Large intestine (tissue), 12 donors: Measurements from ENCODE around the gene SYP. TPM values are rescaled to one million over a fixed set of nuclear protein-coding genes. Genes with fewer than 3 reads are reported as not detected.

Experiments used
- DNase-seq, 2 donors: peaks; one replicate each; pipeline versions ENCODE4 v3.0.0 to v3.0.0-alpha.2; 2013
- H3K27ac ChIP-seq: one replicate; pipeline ENCODE4 v1.5.1; 2013; ENCODE audit warnings: low read length
- H3K27me3 ChIP-seq: 2 replicates; pipeline ENCODE4 v1.6.1; 2013; ENCODE audit warnings: low read length; ENCODE audit not compliant: control insufficient read depth, insufficient read depth
- H3K36me3 ChIP-seq: 2 replicates; pipeline ENCODE4 v1.6.1; 2013; ENCODE audit warnings: low read length; ENCODE audit not compliant: control insufficient read depth, insufficient read depth
- H3K4me1 ChIP-seq: one replicate; pipeline ENCODE4 v1.6.1; 2013; ENCODE audit warnings: low read length; ENCODE audit not compliant: control insufficient read depth, insufficient read depth
- H3K4me3 ChIP-seq: one replicate; pipeline ENCODE4 v1.5.1; 2013; ENCODE audit warnings: low read length
- H3K9me3 ChIP-seq: one replicate; pipeline ENCODE4 v1.6.1; 2013; ENCODE audit warnings: mild to moderate bottlenecking, low read depth, low read length, moderate library complexity; ENCODE audit not compliant: control insufficient read depth
- WGBS: methylation state at CpG from one replicate; pipeline ENCODE4 v1.1.5; 2013; ENCODE audit warnings: low lambda C conversion rate; ENCODE audit not compliant: insufficient coverage; 5-methylcytosine and 5-hydroxymethylcytosine counted together
- long read RNA-seq, 11 donors: transcript quantifications; one replicate each; lab custom pipeline, GENCODE V29; 2026
- polyA plus RNA-seq: library from polyadenylated mRNA; unstranded; fragments of 120-200 nt; gene quantifications from one replicate; pipeline ENCODE4 v1.2.1, GENCODE V29; 2013

SYP gene
- 20.2 TPM for polyA plus RNA-seq
- long read RNA-seq, donor 1, partial matches to known transcripts, result 0 of 4 reads
- long read RNA-seq, donor 1, other reads (novel, unspliced or antisense), result 0 of 4 reads
- long read RNA-seq, donor 2, partial matches to known transcripts, result 0 of 1 reads
- long read RNA-seq, donor 2, other reads (novel, unspliced or antisense), result 0 of 1 reads
- long read RNA-seq, donor 3, partial matches to known transcripts, result 8 of 10 reads
- long read RNA-seq, donor 3, other reads (novel, unspliced or antisense), result 0 of 10 reads
- long read RNA-seq, donor 4, result 0 reads
- long read RNA-seq, donor 5, partial matches to known transcripts, result 0 of 5 reads
- long read RNA-seq, donor 5, other reads (novel, unspliced or antisense), result 0 of 5 reads
- long read RNA-seq, donor 6, partial matches to known transcripts, result 0 of 1 reads
- long read RNA-seq, donor 6, other reads (novel, unspliced or antisense), result 0 of 1 reads
- long read RNA-seq, donor 7, partial matches to known transcripts, result 0 of 1 reads
- long read RNA-seq, donor 7, other reads (novel, unspliced or antisense), result 0 of 1 reads
- long read RNA-seq, donor 8, partial matches to known transcripts, result 7 of 12 reads
- long read RNA-seq, donor 8, other reads (novel, unspliced or antisense), result 0 of 12 reads
- long read RNA-seq, donor 9, partial matches to known transcripts, result 5 of 11 reads
- long read RNA-seq, donor 9, other reads (novel, unspliced or antisense), result 0 of 11 reads
- long read RNA-seq, donor 10, partial matches to known transcripts, result 0 of 3 reads
- long read RNA-seq, donor 10, other reads (novel, unspliced or antisense), result 0 of 3 reads
- long read RNA-seq, donor 11, partial matches to known transcripts, result 0 of 2 reads
- long read RNA-seq, donor 11, other reads (novel, unspliced or antisense), result 0 of 2 reads

DNA sequence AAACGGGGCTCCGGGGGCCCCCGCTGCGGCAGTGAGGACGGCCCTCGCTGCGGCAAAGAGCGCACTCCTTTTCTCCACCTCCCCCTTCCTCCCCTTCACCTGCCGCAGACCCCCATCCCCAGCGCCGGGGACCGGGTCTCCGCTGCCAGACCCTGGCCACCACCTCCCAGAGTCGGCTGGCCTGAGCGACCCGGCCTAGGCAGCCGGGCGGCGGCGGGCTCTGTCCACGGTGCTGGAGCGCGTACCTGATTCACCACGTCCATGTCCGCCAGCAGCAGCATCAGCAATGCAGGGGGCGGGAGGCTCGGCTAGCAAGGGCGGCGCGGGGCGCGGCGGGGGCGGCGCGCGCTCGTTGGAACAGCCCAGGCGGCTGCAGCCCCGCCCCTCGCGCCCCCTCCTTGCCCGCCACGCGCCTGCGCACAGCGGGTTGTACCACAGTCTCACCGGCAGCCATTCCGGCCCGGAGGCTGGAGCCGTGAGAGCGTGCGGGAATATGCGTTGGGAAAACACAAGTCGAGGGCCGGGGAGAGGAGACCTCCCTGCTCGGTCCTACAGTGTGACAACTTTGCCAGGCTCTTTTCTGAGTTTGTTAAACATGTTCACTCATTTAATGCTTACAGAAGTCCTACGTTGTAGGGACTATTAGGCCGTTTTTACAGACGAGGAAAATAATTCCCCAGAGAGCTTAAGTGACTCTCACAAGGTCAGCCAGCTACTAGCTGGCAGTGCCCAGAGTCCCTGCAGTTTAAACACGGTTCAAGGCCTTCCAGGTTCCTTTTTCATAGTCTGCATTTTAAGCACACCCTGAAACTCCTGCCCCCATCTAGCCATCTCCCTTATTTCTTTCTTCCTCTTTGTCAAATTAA lies at the start of gene SYP:
Gene SYP (minus strand): TSS at position 288 of the 866 bp plus-strand sequence. CDS start 7 bp downstream, at position 281.
- WGBS, result no CpG with 5 or more reads among the region's 61 CpGs
- Histone ChIP-seq H3K27ac (peak within 1 kb of the TSS; percentile 65), H3K36me3 (no peaks in the 10 kb centered on the region)

DNA sequence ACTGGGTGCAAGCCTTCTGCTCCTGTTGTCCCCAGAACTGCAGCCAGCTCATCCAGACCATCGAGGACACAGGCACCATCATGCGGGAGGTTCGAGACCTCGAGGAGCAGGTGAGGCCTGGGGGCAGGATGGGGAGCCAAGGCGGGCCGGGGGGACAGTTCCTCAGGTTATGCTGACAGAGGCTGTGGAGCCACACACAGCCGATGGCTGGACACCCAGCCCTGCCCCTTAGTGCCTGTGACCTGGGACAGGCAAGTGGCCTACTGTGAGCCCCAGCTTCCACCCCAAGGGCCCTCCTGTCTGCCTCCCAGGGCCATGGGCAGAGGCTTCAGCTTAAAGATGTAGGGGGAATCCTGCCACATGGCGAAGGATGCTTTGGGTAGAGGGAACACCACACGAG lies 49.6 kb upstream of the SYP start:
- DNase-seq, result no peak
- Histone ChIP-seq H3K4me1 (no peaks in the 10 kb centered on the region), H3K9me3 (no peaks in the 10 kb centered on the region), H3K27ac (no peak overlapping the region), H3K36me3 (peaks cover 16% of the 10 kb centered on the region), H3K4me3 (no peak overlapping the region), H3K27me3 (no peaks in the 10 kb centered on the region)
- WGBS, result no CpG with 5 or more reads among the region's 9 CpGs

More for the DNA sequence above, at the start of gene SYP:
- Histone ChIP-seq H3K9me3 (no peaks in the 10 kb centered on the region), H3K27me3 (peaks cover 7% of the 10 kb centered on the region), H3K4me3 (peak within 1 kb of the TSS; percentile 38), H3K4me1 (no peaks in the 10 kb centered on the region)
- DNase-seq, result peak; percentile 72 to 89

DNA sequence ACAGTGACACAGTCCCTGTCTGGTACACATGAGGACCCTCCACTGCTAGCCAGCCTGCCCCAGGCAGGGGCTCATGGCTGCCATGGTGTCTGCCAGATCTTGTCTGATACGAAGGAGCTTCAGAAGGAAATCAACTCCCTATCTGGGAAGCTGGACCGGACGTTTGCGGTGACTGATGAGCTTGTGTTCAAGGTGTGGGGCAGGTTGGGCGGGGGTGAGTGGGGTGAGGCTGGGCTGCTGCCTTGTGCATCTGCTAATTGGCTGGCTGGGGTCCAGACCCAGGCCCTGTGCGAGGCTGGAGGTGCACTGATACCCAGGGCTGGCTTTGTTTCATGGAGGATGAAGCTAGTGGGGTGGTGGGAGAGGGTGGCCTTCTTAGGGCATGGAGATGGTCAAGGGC lies 49.1 kb upstream of the SYP start:
- Histone ChIP-seq H3K27ac (no peak overlapping the region), H3K4me1 (no peaks in the 10 kb centered on the region), H3K27me3 (no peaks in the 10 kb centered on the region), H3K9me3 (no peaks in the 10 kb centered on the region), H3K4me3 (no peak overlapping the region), H3K36me3 (peaks cover 17% of the 10 kb centered on the region)
- no CpG with 5 or more reads among the region's 6 CpGs for WGBS
- DNase-seq, result no peak

DNA sequence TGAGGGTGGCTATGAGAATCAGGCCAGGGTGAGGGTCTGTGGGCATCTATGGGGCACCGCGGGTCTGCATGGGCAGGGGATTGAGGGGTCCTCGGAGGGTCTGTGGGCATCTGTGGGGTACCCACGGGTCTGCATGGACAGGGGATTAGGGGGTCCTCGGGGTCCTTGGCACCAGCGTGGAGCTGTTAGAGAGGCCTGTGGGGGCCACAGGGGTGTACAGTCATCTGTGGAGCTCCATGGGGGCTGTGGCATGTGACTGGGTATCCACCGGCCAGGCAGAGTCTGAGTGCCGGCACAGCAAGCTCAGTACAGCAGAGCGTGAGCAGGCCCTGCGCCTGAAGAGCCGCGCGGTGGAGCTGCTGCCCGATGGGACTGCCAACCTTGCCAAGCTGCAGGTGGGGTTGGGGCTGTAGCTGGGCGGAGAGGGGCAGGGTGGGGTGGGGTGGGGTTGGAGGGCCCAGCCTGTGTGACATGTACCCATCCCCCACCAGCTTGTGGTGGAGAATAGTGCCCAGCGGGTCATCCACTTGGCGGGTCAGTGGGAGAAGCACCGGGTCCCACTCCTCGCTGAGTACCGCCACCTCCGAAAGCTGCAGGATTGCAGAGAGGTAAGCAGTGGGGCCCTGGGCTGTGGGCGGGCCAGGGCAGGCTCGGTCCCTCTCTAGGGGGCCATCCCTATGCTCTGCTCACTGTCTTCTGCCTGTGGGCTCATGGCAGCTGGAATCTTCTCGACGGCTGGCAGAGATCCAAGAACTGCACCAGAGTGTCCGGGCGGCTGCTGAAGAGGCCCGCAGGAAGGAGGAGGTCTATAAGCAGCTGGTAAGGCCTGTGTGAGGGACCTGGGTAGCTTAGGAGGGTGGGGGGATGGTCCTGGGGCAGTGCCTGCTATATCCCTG lies 48.2 kb upstream of the SYP start:
- no peaks in the 10 kb centered on the region for H3K4me1 ChIP-seq
- no peaks in the 10 kb centered on the region for H3K27me3 ChIP-seq
- DNase-seq, result no peak
- WGBS, result no CpG with 5 or more reads among the region's 28 CpGs
- H3K9me3 ChIP-seq, result no peaks in the 10 kb centered on the region
- H3K27ac ChIP-seq, result no peak overlapping the region
- peaks cover 22% of the 10 kb centered on the region for H3K36me3 ChIP-seq
- H3K4me3 ChIP-seq, result no peak overlapping the region

GRCh38 chrX:49247346-49247745 lies 47.4 kb upstream of the SYP start:
- no peaks in the 10 kb centered on the region for H3K9me3 ChIP-seq
- whole genome bisulfite sequencing, result no CpG with 5 or more reads among the region's 11 CpGs
- no peak for DNase-seq
- H3K36me3 ChIP-seq, result peaks cover 26% of the 10 kb centered on the region
- H3K27ac ChIP-seq, result no peak overlapping the region
- H3K4me1 ChIP-seq, result no peaks in the 10 kb centered on the region
- H3K27me3 ChIP-seq, result no peaks in the 10 kb centered on the region
- H3K4me3 ChIP-seq, result no peak overlapping the region

- no peak overlapping the region for H3K27ac ChIP-seq
- peaks cover 26% of the 10 kb centered on the region for H3K36me3 ChIP-seq
- H3K4me3 ChIP-seq, result no peak overlapping the region
- H3K27me3 ChIP-seq, result no peaks in the 10 kb centered on the region
- no peaks in the 10 kb centered on the region for H3K9me3 ChIP-seq
- no peaks in the 10 kb centered on the region for H3K4me1 ChIP-seq
- DNase-seq, result no peak
- WGBS, result no CpG with 5 or more reads among the region's 10 CpGs
Measured at GRCh38 chrX:49246541-49246940, 46.5 kb upstream of the SYP start.

GRCh38 chrX:49244207-49244606 lies 44.2 kb upstream of the SYP start:
- no peak overlapping the region for H3K4me3 ChIP-seq
- H3K4me1 ChIP-seq, result no peaks in the 10 kb centered on the region
- WGBS, result 90% methylated on average over 2 of the region's 2 CpGs
- H3K27ac ChIP-seq, result no peak overlapping the region
- H3K27me3 ChIP-seq, result no peaks in the 10 kb centered on the region
- no peak for DNase-seq
- peaks cover 26% of the 10 kb centered on the region for H3K36me3 ChIP-seq
- H3K9me3 ChIP-seq, result no peaks in the 10 kb centered on the region

DNA sequence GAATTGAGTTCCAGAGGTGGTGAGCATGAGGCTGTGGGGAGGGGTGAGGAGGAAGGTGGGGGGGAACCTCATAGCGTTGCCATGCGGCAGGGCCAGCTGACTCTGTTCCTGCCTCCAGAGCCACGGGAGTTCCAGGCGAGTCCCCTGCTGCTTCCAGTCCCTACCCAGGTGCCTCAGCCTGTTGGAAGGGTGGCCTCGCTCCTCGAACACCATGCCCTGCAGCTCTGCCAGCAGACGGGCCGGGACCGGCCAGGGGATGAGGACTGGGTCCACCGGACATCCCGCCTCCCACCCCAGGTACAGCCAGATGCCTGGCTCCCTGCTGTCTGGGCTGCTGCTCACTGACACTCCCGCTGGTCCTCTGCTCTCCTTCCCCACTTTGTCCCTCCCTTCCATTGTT lies 43.2 kb upstream of the SYP start:
- no peak for DNase-seq
- H3K36me3 ChIP-seq, result peaks cover 24% of the 10 kb centered on the region
- H3K4me3 ChIP-seq, result no peak overlapping the region
- no peaks in the 10 kb centered on the region for H3K27me3 ChIP-seq
- no peak overlapping the region for H3K27ac ChIP-seq
- WGBS, result no CpG with 5 or more reads among the region's 12 CpGs
- no peaks in the 10 kb centered on the region for H3K4me1 ChIP-seq
- H3K9me3 ChIP-seq, result no peaks in the 10 kb centered on the region

DNA sequence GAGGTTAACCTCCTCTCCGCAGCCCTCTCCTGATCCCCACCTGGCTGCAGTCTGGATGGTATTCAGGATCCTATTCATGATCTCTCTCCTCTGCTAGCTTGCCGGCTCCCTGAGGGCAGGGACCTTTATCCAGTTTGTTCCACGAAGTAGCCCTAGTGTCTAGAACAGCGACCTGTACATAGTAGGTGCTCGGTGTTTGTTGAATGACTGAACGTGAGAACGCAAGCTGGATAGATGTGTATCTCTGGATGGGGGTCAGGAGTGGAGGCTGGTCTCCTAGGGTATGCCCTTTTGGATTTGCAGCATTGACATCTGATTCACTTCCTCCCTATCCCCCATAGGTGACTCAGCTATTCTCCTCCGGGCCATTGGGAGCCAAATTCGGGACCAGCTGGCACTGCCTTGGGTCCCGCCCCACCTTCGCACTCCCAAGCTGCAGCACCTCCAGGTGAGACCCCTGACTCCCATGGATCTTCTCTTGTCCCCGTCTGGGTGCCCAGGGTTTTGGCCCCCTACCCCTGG lies 42.6 kb upstream of the SYP start:
- DNase-seq, result no peak
- Histone ChIP-seq H3K27ac (no peak overlapping the region), H3K4me3 (no peak overlapping the region), H3K9me3 (no peaks in the 10 kb centered on the region), H3K4me1 (no peaks in the 10 kb centered on the region), H3K27me3 (no peaks in the 10 kb centered on the region), H3K36me3 (peaks cover 23% of the 10 kb centered on the region)
- no CpG with 5 or more reads among the region's 12 CpGs for WGBS
